HepG2 (cell line): Measurements from ENCODE around the gene LRRC28. TPM values are rescaled to one million over a fixed set of nuclear protein-coding genes. Genes with fewer than 3 reads are reported as not detected.

Source experiments
- ATAC-seq: fragments of 200-7000 bp; cut with Tn5 transposase; 3 replicates; pipeline ENCODE4 v1.9.1; 2020; ENCODE audit warnings: mild to moderate bottlenecking, moderate library complexity
- BruUV-seq: library from RNA; stranded (reverse); fragments of 400-500 nt; replicated peaks from 2 replicates; lab custom pipeline; 2021; lab: Mats Ljungman, UMichigan
- CTCF ChIA-PET: fragments of 300-600 bp; formaldehyde crosslinking; extraction: SDS; loops from one replicate; lab custom pipeline; 2021; ENCODE audit warnings: low total read pairs, inconsistent platforms, low intra/inter-chr PET ratio; lab: Yijun Ruan, JAX
- POLR2A ChIA-PET: fragments of 350-600 bp; sonication (Branson Sonifier 250); formaldehyde crosslinking; loops from one replicate; lab custom pipeline; 2020; ENCODE audit warnings: antibody characterized with exemption, inconsistent platforms; lab: Yijun Ruan, JAX
- DNase-seq: peaks from one replicate; pipeline ENCODE4 v3.0.0-alpha.2; 2015; ENCODE audit warnings: low spot score
- FAIRE-seq: peaks from 3 replicates; lab custom pipeline; 2011; peaks lifted over from hg19 to GRCh38; lab: Jason Lieb, UNC
- H2AFZ ChIP-seq: one replicate; pipeline ENCODE4 v1.6.1; 2011; ENCODE audit warnings: low read length, inconsistent platforms
- H3K27ac ChIP-seq: fragments of 300-600 bp; 3 replicates; pipeline ENCODE4 v1.8.0; 2011; ENCODE audit warnings: mixed run types, mild to moderate bottlenecking, mixed read lengths, low read length, inconsistent platforms; ENCODE audit not compliant: insufficient read depth; ENCODE audit errors: extremely low read length
- H3K27me3 ChIP-seq, 2 experiments: fragments of 200-600 bp in 1 of 2; 2 replicates in 1 of 2; 3 replicates in 1 of 2; pipeline versions ENCODE4 v1.6.0 to v1.8.0; 2011; ENCODE audit warnings: low read length in 2 of 2, mild to moderate bottlenecking in 2 of 2, moderate library complexity in 2 of 2, inconsistent platforms in 1 of 2; ENCODE audit not compliant: insufficient read depth in 2 of 2, control insufficient read depth in 1 of 2
- H3K36me3 ChIP-seq, 2 experiments: fragments of 200-600 bp in 1 of 2; replicated peaks in 1 of 2; 2 replicates in 1 of 2; 3 replicates in 1 of 2; pipeline versions ENCODE4 v1.5.1 to v1.8.0; 2011; ENCODE audit warnings: low read length in 2 of 2, inconsistent platforms in 1 of 2; ENCODE audit not compliant: insufficient read depth in 2 of 2, control insufficient read depth in 1 of 2
- H3K4me1 ChIP-seq: 2 replicates; pipeline ENCODE4 v1.5.1; 2012; ENCODE audit warnings: low read length, inconsistent platforms; ENCODE audit not compliant: insufficient read depth
- H3K4me2 ChIP-seq: 2 replicates; pipeline ENCODE4 v1.6.0; 2011; ENCODE audit warnings: low read depth, low read length, inconsistent platforms
- H3K4me3 ChIP-seq, 3 experiments: fragments of 200-600 bp in 1 of 3; sonication (generic), shearing (Covaris generic) in 1 of 3; replicated peaks in 1 of 3; 2 replicates each; pipeline ENCODE4 v1.5.1; 2011 to 2016; ENCODE audit warnings: low read length in 3 of 3, inconsistent platforms in 2 of 3, low read depth in 2 of 3, mild to moderate bottlenecking in 2 of 3, control low read depth in 1 of 3, mixed read lengths in 1 of 3; ENCODE audit not compliant: insufficient read depth in 1 of 3
- H3K79me2 ChIP-seq: one replicate; pipeline ENCODE4 v1.6.1; 2011; ENCODE audit warnings: low read length, inconsistent platforms; ENCODE audit not compliant: insufficient read depth
- H3K9ac ChIP-seq: 2 replicates; pipeline ENCODE4 v1.6.0; 2011; ENCODE audit warnings: mild to moderate bottlenecking, low read depth, low read length, inconsistent platforms; ENCODE audit not compliant: insufficient read depth
- H3K9me3 ChIP-seq: 2 replicates; pipeline ENCODE4 v1.5.1; 2012; ENCODE audit warnings: mild to moderate bottlenecking, low read length
- H4K20me1 ChIP-seq: 2 replicates; pipeline ENCODE4 v1.6.0; 2011; ENCODE audit warnings: inconsistent platforms, mild to moderate bottlenecking, low read length, moderate library complexity; ENCODE audit not compliant: insufficient read depth
- HNF4A ChIP-seq: sonication (generic); formaldehyde crosslinking; IDR thresholded peaks from 2 replicates; pipeline ENCODE4 v1.4.0; 2020; ENCODE audit warnings: missing genetic modification reagents
- IKZF1 ChIP-seq: fragments of 450-650 bp; IDR thresholded peaks from 2 replicates; pipeline ENCODE4 v1.7.1; 2016
- JARID2 ChIP-seq: sonication (generic); formaldehyde crosslinking; IDR thresholded peaks from 2 replicates; pipeline ENCODE4 v1.8.1; 2023; ENCODE audit warnings: missing genetic modification reagents, inconsistent platforms; ENCODE audit not compliant: insufficient replicate concordance
- KDM2A ChIP-seq: sonication (generic); formaldehyde crosslinking; IDR thresholded peaks from 2 replicates; pipeline ENCODE4 v1.4.0; 2020; ENCODE audit warnings: low read depth, missing genetic modification reagents, borderline replicate concordance
- ZBTB37 ChIP-seq: sonication (generic); formaldehyde crosslinking; IDR thresholded peaks from 2 replicates; pipeline ENCODE4 v1.4.0; 2020; ENCODE audit warnings: mild to moderate bottlenecking, missing genetic modification reagents
- WGBS: methylation state at CpG from one replicate; pipeline ENCODE4 v1.1.6; 2017; ENCODE audit warnings: low lambda C conversion rate; 5-methylcytosine and 5-hydroxymethylcytosine counted together
- in situ Hi-C: cut with HindIII; loops from 2 replicates; pipeline ENCODE4 v1.10.0; 2017; ENCODE audit warnings: low pct_unique_long_range_greater_than_20kb; ENCODE audit not compliant: extremely low pct_ligation_motif_present
- intact Hi-C: fragments of 100-400 bp; cut with micrococcal nuclease; formaldehyde crosslinking; loops from one replicate; pipeline ENCODE4 v1.10.0; 2022; ENCODE audit not compliant: unreplicated experiment
- polyA plus RNA-seq, 8 experiments: library from polyadenylated mRNA; depleted of rRNA in 3 of 8; stranded (reverse) in 7 of 8; unstranded in 1 of 8; fragments of >200 nt; fragmentation: Illumina TruSeq in 4 of 8; extraction: Trizol in 4 of 8; gene quantifications; 2 replicates each; pipeline versions ENCODE4 v1.2.1 to v1.2.3, GENCODE V29; 2011 to 2016; ENCODE audit warnings: low read depth in 4 of 8, missing spikeins in 1 of 8, mixed read lengths in 1 of 8; ENCODE audit not compliant: insufficient read depth in 1 of 8
- total RNA-seq, 5 experiments: library from RNA; depleted of rRNA; stranded (reverse); fragments of >200 nt; fragmentation: Illumina TruSeq; extraction: Trizol; gene quantifications; 2 replicates each; pipeline ENCODE4 v1.2.3, GENCODE V29; 2016; ENCODE audit warnings: low read depth in 1 of 5

LRRC28 gene
- total and polyA plus RNA-seq, 2 of the 13 experiments (the other 11 are each of a cell fraction or from before 2014, with no cell fraction given): 17.5 to 21.3 TPM

DNA sequence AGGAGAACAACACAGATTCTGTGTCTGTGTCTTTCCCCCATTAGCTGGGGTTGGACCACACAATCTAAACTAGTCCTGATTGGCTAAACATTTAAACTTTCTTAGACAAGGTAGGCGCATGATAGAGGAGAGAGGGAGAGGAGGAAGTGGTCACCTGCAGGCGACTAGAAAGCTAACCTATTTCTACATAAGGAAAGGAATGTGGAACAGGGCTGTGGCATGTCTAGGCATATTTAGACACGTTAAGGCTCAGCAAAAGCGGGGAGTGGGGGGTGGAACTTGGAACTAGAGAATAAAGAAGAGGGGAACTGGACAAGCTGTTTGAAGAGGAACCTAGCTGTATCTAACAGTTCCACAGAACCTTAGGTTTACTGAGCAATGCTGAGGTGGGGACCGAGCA is 12.8 kb downstream of the LRRC28 start:
- no TSS peak for BruUV-seq
- no peak overlapping the region for H2AFZ ChIP-seq
- in situ Hi-C loops: loop anchor here (25.0 kb wide), 2 partner anchors 873 to 1073 kb away; partner anchors contain the start of gene ADAMTS17
- H3K4me3 ChIP-seq: no peak overlapping the region
- no peaks in the 10 kb centered on the region for H3K9me3 ChIP-seq
- H4K20me1 ChIP-seq: no peaks in the 10 kb centered on the region
- ChIA-PET CTCF (no interaction called here), POLR2A (interaction anchor here (0.7 to 3.0 kb wide), 2 partner anchors 13 to 469 kb away, joined by 3 to 16 read pairs; partner anchors contain the start of genes LRRC28 and LYSMD4)
- no peak overlapping the region for H3K4me2 ChIP-seq
- intact Hi-C loops: no loop called here
- whole genome bisulfite sequencing: 92% methylated on average over 5 of the region's 5 CpGs
- H3K27ac ChIP-seq: no peak overlapping the region
- H3K4me1 ChIP-seq: peaks cover 41% of the 10 kb centered on the region
- FAIRE-seq (no peak), DNase-seq (no peak), ATAC-seq (no peak)
- no peaks in the 10 kb centered on the region for H3K27me3 ChIP-seq
- TF ChIP-seq ZBTB37 (CRISPR knock-in tag): no peak
- TF ChIP-seq IKZF1: no peak
- no peak for TF ChIP-seq JARID2 (CRISPR knock-in tag)
- H3K9ac ChIP-seq: no peak overlapping the region
- no peaks in the 10 kb centered on the region for H3K36me3 ChIP-seq
- H3K79me2 ChIP-seq: no peaks in the 10 kb centered on the region

GRCh38 chr15:99265541-99266070 is 14.3 kb downstream of the LRRC28 start:
- ChIA-PET CTCF (no interaction called here), POLR2A (interaction anchor here (0.6 to 1.9 kb wide), 2 partner anchors 14 to 467 kb away, joined by 3 to 7 read pairs; partner anchors contain the start of genes LRRC28 and LYSMD4)
- no peak overlapping the region for H3K4me2 ChIP-seq

More at GRCh38 chr15:99265541-99266070, 14.3 kb downstream of the LRRC28 start:
- intact Hi-C loops (no loop called here), in situ Hi-C loops (loop anchor here (5.0 to 25.0 kb wide), 3 partner anchors 452 to 1072 kb away; partner anchors contain the start of gene ADAMTS17)
- WGBS: 93% methylated on average over 3 of the region's 3 CpGs
- DNase-seq (no peak), FAIRE-seq (no peak), ATAC-seq (no peak)
- Histone ChIP-seq H3K4me1 (peaks cover 41% of the 10 kb centered on the region), H3K9me3 (no peaks in the 10 kb centered on the region), H3K79me2 (no peaks in the 10 kb centered on the region), H3K27ac (no peak overlapping the region), H3K27me3 (no peaks in the 10 kb centered on the region), H2AFZ (no peak overlapping the region), H3K9ac (no peak overlapping the region), H4K20me1 (no peaks in the 10 kb centered on the region), H3K36me3 (no peaks in the 10 kb centered on the region), H3K4me3 (no peak overlapping the region)
- BruUV-seq: no TSS peak
- no peak for TF ChIP-seq KDM2A (CRISPR knock-in tag)
- TF ChIP-seq HNF4A (CRISPR knock-in tag): peak; percentile 41
